K562 (cell line): Measurements from ENCODE around the gene KIF23. TPM values are rescaled to one million over a fixed set of nuclear protein-coding genes. Genes with fewer than 3 reads are reported as not detected.

Experiments
- ATAC-seq: fragments of 200-7000 bp; cut with Tn5 transposase; 3 replicates; pipeline ENCODE4 v1.9.1; 2020; ENCODE audit warnings: moderate library complexity
- BruUV-seq: library from RNA; stranded (reverse); fragments of 400-500 nt; replicated peaks from 2 replicates; lab custom pipeline; 2021; lab: Mats Ljungman, UMichigan
- CTCF ChIA-PET: fragments of 300-600 bp; formaldehyde crosslinking; extraction: SDS; loops from one replicate; lab custom pipeline; 2021; ENCODE audit warnings: low intra/inter-chr PET ratio; lab: Yijun Ruan, JAX
- POLR2A ChIA-PET: fragments of 300-600, 350-650 bp; sonication (Branson Sonifier 250); formaldehyde crosslinking; extraction: SDS; loops from one replicate; lab custom pipeline; 2021; ENCODE audit warnings: antibody characterized with exemption, inconsistent platforms; lab: Yijun Ruan, JAX
- DNase-seq, 4 experiments: peaks; one replicate each; pipeline versions ENCODE4 v3.0.0 to v3.0.0-alpha.2; 2011 to 2018; ENCODE audit warnings: low spot score in 3 of 4, mixed read lengths in 3 of 4; ENCODE audit errors: extremely low read depth in 1 of 4
- FAIRE-seq: peaks from 2 replicates; lab custom pipeline; 2011; peaks lifted over from hg19 to GRCh38; lab: Jason Lieb, UNC
- H2AFZ ChIP-seq: 2 replicates; pipeline ENCODE4 v1.6.0; 2011; ENCODE audit warnings: low read depth, low read length, control low read depth, inconsistent platforms
- H3K27ac ChIP-seq: fragments of 200-600 bp; 3 replicates; pipeline ENCODE4 v1.8.0; 2011; ENCODE audit warnings: low read depth, mild to moderate bottlenecking, control low read depth, inconsistent platforms, low read length, moderate library complexity, mixed read lengths; ENCODE audit errors: extremely low read depth
- H3K27me3 ChIP-seq, 2 experiments: fragments of 300-600 bp in 1 of 2; 2 replicates in 1 of 2; 3 replicates in 1 of 2; pipeline versions ENCODE4 v1.6.0 to v1.8.0; 2011; ENCODE audit warnings: inconsistent platforms in 2 of 2, low read length in 2 of 2, mild to moderate bottlenecking in 1 of 2, mixed read lengths in 1 of 2, moderate library complexity in 1 of 2; ENCODE audit not compliant: control insufficient read depth in 2 of 2, insufficient read depth in 2 of 2
- H3K36me3 ChIP-seq: fragments of 300-600 bp; 3 replicates; pipeline ENCODE4 v1.8.0; 2011; ENCODE audit warnings: mild to moderate bottlenecking, low read length, inconsistent platforms; ENCODE audit not compliant: control insufficient read depth, insufficient read depth
- H3K4me1 ChIP-seq, 2 experiments: fragments of 200-600 bp in 1 of 2; replicated peaks in 1 of 2; 2 replicates in 1 of 2; 3 replicates in 1 of 2; pipeline versions ENCODE4 v1.5.1 to v1.8.0; 2011; ENCODE audit warnings: inconsistent platforms in 2 of 2, low read length in 2 of 2, mild to moderate bottlenecking in 1 of 2, mixed read lengths in 1 of 2, moderate library complexity in 1 of 2; ENCODE audit not compliant: control insufficient read depth in 2 of 2, insufficient read depth in 2 of 2
- H3K4me2 ChIP-seq: 2 replicates; pipeline ENCODE4 v1.6.1; 2011; ENCODE audit warnings: low read length, control low read depth, inconsistent platforms, mixed read lengths; ENCODE audit not compliant: insufficient read depth
- H3K4me3 ChIP-seq: fragments of 200-600 bp; sonication (generic), shearing (Covaris generic); 2 replicates; pipeline ENCODE4 v1.5.1; 2016; ENCODE audit warnings: control low read depth, inconsistent platforms
- H3K79me2 ChIP-seq: fragments of 200-600 bp; 3 replicates; pipeline ENCODE4 v1.8.0; 2011; ENCODE audit warnings: low read length, inconsistent platforms; ENCODE audit not compliant: control insufficient read depth, insufficient read depth
- H3K9ac ChIP-seq, 2 experiments: 2 replicates each; pipeline versions ENCODE4 v1.6.0 to v1.6.1; 2011; ENCODE audit warnings: low read depth in 2 of 2, low read length in 2 of 2, control low read depth in 1 of 2, inconsistent platforms in 1 of 2, mild to moderate bottlenecking in 1 of 2, mixed read lengths in 1 of 2; ENCODE audit not compliant: insufficient read depth in 1 of 2
- H3K9me1 ChIP-seq: one replicate; pipeline ENCODE4 v1.6.0; 2011; ENCODE audit warnings: inconsistent platforms, mild to moderate bottlenecking, low read length, moderate library complexity; ENCODE audit not compliant: control insufficient read depth, insufficient read depth
- H3K9me3 ChIP-seq: replicated peaks from 2 replicates; pipeline ENCODE4 v1.5.1; 2011; ENCODE audit warnings: low read depth, low read length, inconsistent platforms; ENCODE audit not compliant: control insufficient read depth, insufficient read depth
- H4K20me1 ChIP-seq: replicated peaks from 2 replicates; pipeline ENCODE4 v1.6.1; 2011; ENCODE audit warnings: low read length, inconsistent platforms, mixed read lengths; ENCODE audit not compliant: control insufficient read depth, insufficient read depth
- BACH1 ChIP-seq: fragments of 200-800 bp; sonication (Bioruptor generic); IDR thresholded peaks from 2 replicates; pipeline ENCODE4 v1.6.1; 2016; ENCODE audit warnings: missing genetic modification characterization, missing compliant biosample characterization
- CCNT2 ChIP-seq: IDR thresholded peaks from 2 replicates; pipeline ENCODE4 v1.6.1; 2011; ENCODE audit warnings: borderline replicate concordance, low read depth, mild to moderate bottlenecking, moderate library complexity, mixed read lengths, low read length; ENCODE audit not compliant: insufficient read length; ENCODE audit errors: extremely low read depth
- HDGF ChIP-seq: fragments of 450-650 bp; IDR thresholded peaks from 2 replicates; pipeline ENCODE4 v1.6.1; 2016
- LEF1 ChIP-seq: fragments of 450-650 bp; IDR thresholded peaks from 2 replicates; pipeline ENCODE4 v1.6.1; 2016; ENCODE audit warnings: mild to moderate bottlenecking
- NFIC ChIP-seq: fragments of 450-650 bp; IDR thresholded peaks from 2 replicates; pipeline ENCODE4 v1.6.1; 2017; ENCODE audit warnings: mild to moderate bottlenecking, inconsistent platforms
- NONO ChIP-seq, 2 experiments: fragments of 200-400 bp in 1 of 2; fragments of 450-650 bp in 1 of 2; formaldehyde crosslinking in 1 of 2; IDR thresholded peaks; 2 replicates each; pipeline ENCODE4 v1.6.1; 2017; ENCODE audit warnings: low read depth in 2 of 2, mild to moderate bottlenecking in 2 of 2, moderate library complexity in 2 of 2, low read length in 1 of 2
- PYGO2 ChIP-seq: fragments of 450-650 bp; IDR thresholded peaks from 2 replicates; pipeline ENCODE4 v1.6.1; 2016; ENCODE audit warnings: mild to moderate bottlenecking, missing genetic modification characterization, moderate library complexity, missing compliant biosample characterization
- RBFOX2 ChIP-seq: fragments of 200-400 bp; formaldehyde crosslinking; IDR thresholded peaks from 2 replicates; pipeline ENCODE4 v1.6.1; 2017; ENCODE audit warnings: low read depth, mild to moderate bottlenecking, low read length, moderate library complexity
- USF1 ChIP-seq: sonication (generic); formaldehyde crosslinking; IDR thresholded peaks from 2 replicates; pipeline ENCODE4 v1.9.0; 2022; ENCODE audit warnings: mild to moderate bottlenecking, missing genetic modification reagents
- ZBTB2 ChIP-seq: fragments of 450-650 bp; IDR thresholded peaks from 2 replicates; pipeline ENCODE4 v1.6.1; 2016; ENCODE audit warnings: antibody characterized with exemption
- ZKSCAN1 ChIP-seq: fragments of 150-350 bp; IDR thresholded peaks from 2 replicates; pipeline ENCODE4 v1.6.1; 2016; ENCODE audit warnings: low read depth, low read length
- ZNF232 ChIP-seq: sonication (generic); formaldehyde crosslinking; IDR thresholded peaks from 2 replicates; pipeline ENCODE4 v1.8.0; 2022; ENCODE audit warnings: mild to moderate bottlenecking, missing genetic modification reagents
- ZNF263 ChIP-seq: sonication (generic); formaldehyde crosslinking; IDR thresholded peaks from 2 replicates; pipeline ENCODE4 v1.8.0; 2022; ENCODE audit warnings: mild to moderate bottlenecking, missing genetic modification reagents, borderline replicate concordance
- ZNF282 ChIP-seq: sonication (generic); formaldehyde crosslinking; IDR thresholded peaks from 2 replicates; pipeline ENCODE4 v1.8.1; 2023; ENCODE audit warnings: missing genetic modification reagents
- ZNF384 ChIP-seq: IDR thresholded peaks from 2 replicates; pipeline ENCODE4 v1.6.1; 2012; ENCODE audit warnings: low read depth, low read length, improper control_type of control experiment
- ZNF444 ChIP-seq: fragments of 250-450 bp; sonication (Bioruptor Pico); IDR thresholded peaks from 2 replicates; pipeline ENCODE4 v1.4.0; 2020; ENCODE audit warnings: mild to moderate bottlenecking, moderate library complexity
- ZNF592 ChIP-seq: fragments of 450-650 bp; IDR thresholded peaks from 2 replicates; pipeline ENCODE4 v1.6.1; 2017; ENCODE audit warnings: antibody characterized with exemption, mild to moderate bottlenecking
- ZNF764 ChIP-seq: fragments of 250-450 bp; sonication (Bioruptor Pico); IDR thresholded peaks from 2 replicates; pipeline ENCODE4 v1.4.0; 2020; ENCODE audit warnings: low read depth, mild to moderate bottlenecking, moderate library complexity
- WGBS: fragments of 100-300 bp; shearing (Covaris generic); methylation state at CpG from one replicate; pipeline ENCODE4 v1.1.6; 2016; ENCODE audit warnings: low coverage, mixed read lengths; ENCODE audit not compliant: insufficient coverage; ENCODE audit errors: missing lambda C conversion rate; 5-methylcytosine and 5-hydroxymethylcytosine counted together
- in situ Hi-C: fragments of 300-500 bp; cut with MboI; formaldehyde crosslinking; loops from 4 replicates; pipeline ENCODE4 v1.15.0; 2018; ENCODE audit warnings: inconsistent platforms, mixed read lengths
- intact Hi-C: fragments of 100-400 bp; cut with micrococcal nuclease; formaldehyde crosslinking; loops from 2 replicates; pipeline ENCODE4 v1.14.2; 2022
- polyA plus RNA-seq, 8 experiments: library from polyadenylated mRNA; depleted of rRNA in 4 of 8; stranded (reverse) in 5 of 8; unstranded in 3 of 8; fragments of >200 nt; fragmentation: Nextera tagmentation in 2 of 8; fragmentation: Illumina TruSeq in 1 of 8; extraction: Ambion mirVana in 2 of 8; extraction: Trizol in 1 of 8; gene quantifications; 2 replicates each; pipeline versions ENCODE4 v1.2.1 to v1.2.3, GENCODE V29; 2011 to 2014; ENCODE audit warnings: inconsistent platforms in 1 of 8, missing spikeins in 1 of 8
- total RNA-seq, 7 experiments: library from RNA; depleted of rRNA in 6 of 7; stranded (reverse); fragments of >200 nt in 6 of 7; fragmentation: Illumina TruSeq in 2 of 7; extraction: Trizol in 2 of 7; gene quantifications; 2 replicates each; pipeline versions ENCODE4 v1.2.1 to v1.2.3, GENCODE V29; 2011 to 2021; ENCODE audit warnings: low replicate concordance in 1 of 7

Gene KIF23
- total and polyA plus RNA-seq, 9 of the 15 experiments (the other 6 are each of a cell fraction or from before 2014, with no cell fraction given): 29.4 to 58.2 (median 41.9) TPM

- H3K27ac ChIP-seq: peak overlapping the region; percentile 51
- in situ Hi-C loops: no loop called here
- peak overlapping the region; percentile 86 for H2AFZ ChIP-seq
- H4K20me1 ChIP-seq: no peaks in the 10 kb centered on the region; the same call in 1 of the 2 replicates
- FAIRE-seq (no peak), DNase-seq (peak in 1 of 4 experiments; percentile 36), ATAC-seq (peak; percentile 4)
- TSS peak; percentile 90 for BruUV-seq
- intact Hi-C loops: loop anchor here (2.0 to 10.0 kb wide), 3 partner anchors 47 to 639 kb away; partner anchors contain the start of genes GLCE and KIF23
- peak overlapping the region; percentile 45 for H3K4me3 ChIP-seq
- no peaks in the 10 kb centered on the region for H3K9me3 ChIP-seq
- peaks cover 15 to 24% of the 10 kb centered on the region in 2 experiments; a peak in 4 of 5 replicates for H3K4me1 ChIP-seq
- 30% methylated on average over 23 of the region's 23 CpGs for WGBS
- peaks cover 8% of the 10 kb centered on the region; the same call in 2 of the 3 replicates for H3K79me2 ChIP-seq
- no peaks in the 10 kb centered on the region for H3K27me3 ChIP-seq
- ChIA-PET CTCF (no interaction called here), POLR2A (interaction anchor here (0.6 to 3.8 kb wide), 5 partner anchors 9 to 84 kb away, joined by 3 to 127 read pairs (median 3); partner anchors contain the start of genes KIF23 and RPLP1)
- H3K9me1 ChIP-seq: no peaks in the 10 kb centered on the region
- peak overlapping the region; percentile 86 for H3K4me2 ChIP-seq
- H3K36me3 ChIP-seq: peaks cover 5% of the 10 kb centered on the region
- H3K9ac ChIP-seq: peak overlapping the region; percentile 62 to 91
- TF ChIP-seq LEF1: no peak
- TF ChIP-seq ZNF764 (CRISPR knock-in tag): no peak
- no peak for TF ChIP-seq ZKSCAN1
- peak; percentile 11; the same call in 1 of the 2 replicates for TF ChIP-seq ZNF384
- no peak for TF ChIP-seq HDGF
- TF ChIP-seq ZNF232 (CRISPR knock-in tag): no peak
- no peak for TF ChIP-seq ZNF444 (CRISPR knock-in tag)
- TF ChIP-seq BACH1 (tag): no peak
- no peak for TF ChIP-seq USF1
- TF ChIP-seq PYGO2: no peak
- TF ChIP-seq ZNF592: no peak
- no peak for TF ChIP-seq NONO (IDR thresholded peaks at IDR 0.05; ENCODE audit: low read depth in 2 of 2, low read length in 1 of 2)
- no peak for TF ChIP-seq ZNF282 (CRISPR knock-in tag)
- TF ChIP-seq ZNF263: no peak
- TF ChIP-seq ZBTB2: no peak
- no peak for TF ChIP-seq CCNT2
- no peak for TF ChIP-seq RBFOX2
- TF ChIP-seq NFIC: peak; percentile 80
Observed at GRCh38 chr15:69462030-69462492, 47.9 kb downstream of the KIF23 start.
